Measurements from ENCODE around the gene FEZ2. TPM values are rescaled to one million over a fixed set of nuclear protein-coding genes. Genes with fewer than 3 reads are reported as not detected.

FEZ2 gene
- polyA plus RNA-seq, 1 experiment: 38.3 TPM

GRCh38 chr2:36582951-36583350, 15.0 kb downstream of the FEZ2 start:
- ChIA-PET CTCF (interaction anchor here (1.2 to 1.6 kb wide), 2 partner anchors 14 to 19 kb away, joined by 3 to 4 read pairs; no protein-coding TSS in a partner anchor), POLR2A (no interaction called here)

GRCh38 chr2:36582538-36582937, 15.4 kb downstream of the FEZ2 start:
- POLR2A ChIA-PET: no interaction called here
- CTCF ChIA-PET: interaction anchor here (1.2 kb wide), 1 partner anchor 13 kb away, joined by 3 read pairs; no protein-coding TSS in a partner anchor
- no peaks in the 10 kb centered on the region for H3K27me3 ChIP-seq (ENCODE audit: control insufficient read depth, insufficient read depth, low read length)
- DNase-seq (ENCODE audit: low read depth): no peak
- H3K36me3 ChIP-seq (ENCODE audit: control insufficient read depth, insufficient read depth, low read length): peaks cover 14% of the 10 kb centered on the region
- TF ChIP-seq, protein P1, sequence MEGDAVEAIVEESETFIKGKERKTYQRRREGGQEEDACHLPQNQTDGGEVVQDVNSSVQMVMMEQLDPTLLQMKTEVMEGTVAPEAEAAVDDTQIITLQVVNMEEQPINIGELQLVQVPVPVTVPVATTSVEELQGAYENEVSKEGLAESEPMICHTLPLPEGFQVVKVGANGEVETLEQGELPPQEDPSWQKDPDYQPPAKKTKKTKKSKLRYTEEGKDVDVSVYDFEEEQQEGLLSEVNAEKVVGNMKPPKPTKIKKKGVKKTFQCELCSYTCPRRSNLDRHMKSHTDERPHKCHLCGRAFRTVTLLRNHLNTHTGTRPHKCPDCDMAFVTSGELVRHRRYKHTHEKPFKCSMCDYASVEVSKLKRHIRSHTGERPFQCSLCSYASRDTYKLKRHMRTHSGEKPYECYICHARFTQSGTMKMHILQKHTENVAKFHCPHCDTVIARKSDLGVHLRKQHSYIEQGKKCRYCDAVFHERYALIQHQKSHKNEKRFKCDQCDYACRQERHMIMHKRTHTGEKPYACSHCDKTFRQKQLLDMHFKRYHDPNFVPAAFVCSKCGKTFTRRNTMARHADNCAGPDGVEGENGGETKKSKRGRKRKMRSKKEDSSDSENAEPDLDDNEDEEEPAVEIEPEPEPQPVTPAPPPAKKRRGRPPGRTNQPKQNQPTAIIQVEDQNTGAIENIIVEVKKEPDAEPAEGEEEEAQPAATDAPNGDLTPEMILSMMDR (IDR thresholded peaks at IDR 0.05; ENCODE audit: insufficient read depth, low read depth, low read length): no peak
- no peak overlapping the region for H3K4me3 ChIP-seq (ENCODE audit: low read depth, low read length)

More at GRCh38 chr2:36582951-36583350, 15.0 kb downstream of the FEZ2 start:
- TF ChIP-seq, protein P1 (IDR thresholded peaks at IDR 0.05; ENCODE audit: insufficient read depth, low read depth, low read length): no peak
- Histone ChIP-seq H3K27me3 (ENCODE audit: control insufficient read depth, insufficient read depth, low read length) (no peaks in the 10 kb centered on the region), H3K36me3 (ENCODE audit: control insufficient read depth, insufficient read depth, low read length) (peaks cover 13% of the 10 kb centered on the region), H3K4me3 (ENCODE audit: low read depth, low read length) (no peak overlapping the region)
- DNase-seq (ENCODE audit: low read depth): no peak

DNA sequence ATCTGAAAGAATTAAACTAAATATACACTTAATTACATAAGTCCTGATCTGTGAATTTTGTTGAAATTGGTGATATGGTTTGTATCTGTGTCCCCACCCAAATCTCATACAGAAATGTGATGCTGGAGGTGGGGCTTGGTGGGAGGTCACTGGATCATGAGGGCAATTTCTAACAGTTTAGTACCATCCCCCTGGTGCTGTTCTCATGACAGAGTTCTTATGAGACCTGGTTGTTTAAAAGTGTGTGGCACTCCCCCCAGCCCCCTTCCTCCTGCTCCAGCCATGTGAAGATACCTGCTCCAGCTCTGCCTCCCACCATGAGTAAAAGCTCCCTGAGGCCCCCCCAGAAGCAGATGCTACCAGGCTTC, 18.7 kb downstream of the FEZ2 start:
- TF ChIP-seq, protein P1 (IDR thresholded peaks at IDR 0.05; ENCODE audit: insufficient read depth, low read depth, low read length): no peak
- no peak for DNase-seq (ENCODE audit: low read depth)
- H3K4me3 ChIP-seq (ENCODE audit: low read depth, low read length): no peak overlapping the region
- ChIA-PET CTCF (no interaction called here), POLR2A (no interaction called here)
- H3K36me3 ChIP-seq (ENCODE audit: control insufficient read depth, insufficient read depth, low read length): peaks cover 12% of the 10 kb centered on the region
- no peaks in the 10 kb centered on the region for H3K27me3 ChIP-seq (ENCODE audit: control insufficient read depth, insufficient read depth, low read length)

- TF ChIP-seq, protein P1 (IDR thresholded peaks at IDR 0.05; ENCODE audit: insufficient read depth, low read depth, low read length): no peak
- no peak overlapping the region for H3K4me3 ChIP-seq (ENCODE audit: low read depth, low read length)
- no peak for DNase-seq (ENCODE audit: low read depth)
- ChIA-PET POLR2A (no interaction called here), CTCF (interaction anchor here (1.3 kb wide), 1 partner anchor 77 kb away, joined by 3 read pairs; no protein-coding TSS in a partner anchor)
- H3K36me3 ChIP-seq (ENCODE audit: control insufficient read depth, insufficient read depth, low read length): peaks cover 9% of the 10 kb centered on the region
- no peaks in the 10 kb centered on the region for H3K27me3 ChIP-seq (ENCODE audit: control insufficient read depth, insufficient read depth, low read length)
These were observed 19.3 kb downstream of the FEZ2 start for GRCh38 chr2:36578343-36579296.

DNA sequence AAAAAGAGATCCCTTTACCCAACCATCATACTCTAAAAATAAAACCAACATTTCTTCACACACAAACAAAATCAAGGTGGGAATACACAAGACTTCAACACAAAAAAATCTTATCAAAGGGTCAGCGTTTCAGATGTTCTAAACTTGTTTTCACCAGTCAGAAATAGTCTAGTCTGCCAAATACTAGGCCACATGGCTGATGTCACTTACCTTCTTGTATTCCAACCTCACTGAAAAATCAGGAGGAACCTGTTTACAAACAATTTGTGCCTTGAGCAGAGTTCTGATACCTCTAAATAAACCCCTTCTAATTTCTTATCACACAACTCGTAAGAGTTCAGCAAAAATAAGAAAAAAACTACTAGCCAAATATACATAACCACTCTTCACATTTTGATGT, 20.1 kb downstream of the FEZ2 start:
- POLR2A ChIA-PET: no interaction called here
- TF ChIP-seq, protein P1 (IDR thresholded peaks at IDR 0.05; ENCODE audit: insufficient read depth, low read depth, low read length): no peak

More for the DNA sequence above, 20.1 kb downstream of the FEZ2 start:
- CTCF ChIA-PET: interaction anchor here (1.3 kb wide), 1 partner anchor 78 kb away, joined by 3 read pairs; no protein-coding TSS in a partner anchor
- H3K36me3 ChIP-seq (ENCODE audit: control insufficient read depth, insufficient read depth, low read length): peaks cover 10% of the 10 kb centered on the region
- DNase-seq (ENCODE audit: low read depth): no peak
- no peak overlapping the region for H3K4me3 ChIP-seq (ENCODE audit: low read depth, low read length)
- no peaks in the 10 kb centered on the region for H3K27me3 ChIP-seq (ENCODE audit: control insufficient read depth, insufficient read depth, low read length)
